Right atrium auricular region (tissue), 2 donors: ENCODE data around the gene GIGYF2. TPM values are rescaled to one million over a fixed set of nuclear protein-coding genes. Genes with fewer than 3 reads are reported as not detected.
"Not testable (repeated sequence)": the region's sequence is repeated elsewhere in the genome, so short reads cannot be mapped to it uniquely, and the experiment has no call there.

Source experiments
- DNase-seq: peaks from one replicate; pipeline ENCODE4 v3.0.0-alpha.2; 2019; ENCODE audit warnings: low spot score
- H3K27ac ChIP-seq, 2 donors: fragments of 200-600 bp; sonication (generic); 1 replicate in 1 of 2; 2 replicates in 1 of 2; pipeline ENCODE4 v1.5.1; 2016 to 2019
- H3K27me3 ChIP-seq, 2 donors: fragments of 200-600 bp; sonication (generic); one replicate each; pipeline versions ENCODE4 v1.5.1 to v1.6.0; 2017 to 2019
- H3K36me3 ChIP-seq: fragments of 200-600 bp; sonication (generic); one replicate; pipeline ENCODE4 v1.5.1; 2016
- H3K4me1 ChIP-seq, 2 donors: fragments of 200-600 bp; sonication (generic); one replicate each; pipeline versions ENCODE4 v1.5.1 to v1.6.0; 2017 to 2019
- H3K4me3 ChIP-seq, 2 donors: fragments of 200-600 bp; sonication (generic); 1 replicate in 1 of 2; 2 replicates in 1 of 2; pipeline ENCODE4 v1.5.1; 2017 to 2019; ENCODE audit warnings: mild to moderate bottlenecking in 1 of 2, moderate library complexity in 1 of 2
- H3K9me3 ChIP-seq, 2 donors: fragments of 200-600 bp; sonication (generic); one replicate each; pipeline ENCODE4 v1.5.1; 2019
- total RNA-seq, 2 donors: library from RNA; depleted of rRNA; stranded (reverse); fragments of >200 nt; gene quantifications; one replicate each; pipeline ENCODE4 v1.1.0, GENCODE V29; 2016
- TF ChIP-seq, protein P1 (sequence below), 2 donors: fragments of 200-600 bp; sonication (generic); IDR thresholded peaks; one replicate each; pipeline ENCODE4 v1.5.1; 2019; ENCODE audit warnings: antibody characterized with exemption in 2 of 2

GIGYF2 gene
- total RNA-seq, 2 donors from 2014 or later = 48.4 to 57.1 TPM

DNA sequence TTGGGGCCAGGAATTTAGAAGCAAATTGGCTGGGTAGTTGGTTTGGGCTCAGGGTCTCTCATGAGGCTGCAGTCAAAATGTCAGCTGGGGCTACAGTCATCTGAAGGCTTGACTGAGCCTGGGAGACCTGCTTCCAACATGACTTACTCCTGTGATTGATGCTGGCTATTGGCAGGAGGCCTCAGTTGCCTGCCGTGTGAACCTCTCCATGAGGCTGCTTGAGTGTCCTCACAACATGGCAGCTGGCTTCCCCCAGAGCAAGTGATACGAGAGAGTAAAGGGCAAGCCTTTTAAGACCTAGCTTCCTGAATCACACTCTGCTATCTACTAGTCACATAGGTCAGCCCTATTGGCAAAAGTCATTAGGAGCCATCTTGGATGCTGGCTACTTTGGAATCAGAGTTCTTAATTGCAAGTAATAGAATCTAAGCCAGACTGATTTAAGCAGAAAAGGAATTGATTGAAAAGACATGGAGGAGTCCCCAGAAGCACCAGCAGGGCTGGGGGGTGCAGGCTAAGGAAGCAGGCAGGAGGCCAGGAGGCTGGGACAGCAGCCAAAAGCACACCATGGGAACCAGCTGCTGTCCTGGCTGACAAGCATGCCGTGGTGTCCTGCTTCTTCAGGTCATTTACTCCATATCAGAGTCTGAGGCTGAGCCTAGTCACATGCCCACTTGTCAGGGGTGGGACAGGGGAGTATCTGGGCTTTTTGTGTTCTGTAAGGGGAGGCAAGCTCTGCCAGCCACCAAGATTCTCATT, 7.8 kb upstream of the GIGYF2 start:
- H3K9me3 ChIP-seq = no peaks in the 10 kb centered on the region
- H3K27ac ChIP-seq = no peak overlapping the region
- no peaks in the 10 kb centered on the region for H3K36me3 ChIP-seq
- no peaks in the 10 kb centered on the region for H3K27me3 ChIP-seq
- peaks cover 0 to 7% of the 10 kb centered on the region in 2 donors for H3K4me1 ChIP-seq
- H3K4me3 ChIP-seq = no peak overlapping the region
- DNase-seq = no peak
- TF ChIP-seq, protein P1, sequence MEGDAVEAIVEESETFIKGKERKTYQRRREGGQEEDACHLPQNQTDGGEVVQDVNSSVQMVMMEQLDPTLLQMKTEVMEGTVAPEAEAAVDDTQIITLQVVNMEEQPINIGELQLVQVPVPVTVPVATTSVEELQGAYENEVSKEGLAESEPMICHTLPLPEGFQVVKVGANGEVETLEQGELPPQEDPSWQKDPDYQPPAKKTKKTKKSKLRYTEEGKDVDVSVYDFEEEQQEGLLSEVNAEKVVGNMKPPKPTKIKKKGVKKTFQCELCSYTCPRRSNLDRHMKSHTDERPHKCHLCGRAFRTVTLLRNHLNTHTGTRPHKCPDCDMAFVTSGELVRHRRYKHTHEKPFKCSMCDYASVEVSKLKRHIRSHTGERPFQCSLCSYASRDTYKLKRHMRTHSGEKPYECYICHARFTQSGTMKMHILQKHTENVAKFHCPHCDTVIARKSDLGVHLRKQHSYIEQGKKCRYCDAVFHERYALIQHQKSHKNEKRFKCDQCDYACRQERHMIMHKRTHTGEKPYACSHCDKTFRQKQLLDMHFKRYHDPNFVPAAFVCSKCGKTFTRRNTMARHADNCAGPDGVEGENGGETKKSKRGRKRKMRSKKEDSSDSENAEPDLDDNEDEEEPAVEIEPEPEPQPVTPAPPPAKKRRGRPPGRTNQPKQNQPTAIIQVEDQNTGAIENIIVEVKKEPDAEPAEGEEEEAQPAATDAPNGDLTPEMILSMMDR (IDR thresholded peaks at IDR 0.05) = no peak

DNA sequence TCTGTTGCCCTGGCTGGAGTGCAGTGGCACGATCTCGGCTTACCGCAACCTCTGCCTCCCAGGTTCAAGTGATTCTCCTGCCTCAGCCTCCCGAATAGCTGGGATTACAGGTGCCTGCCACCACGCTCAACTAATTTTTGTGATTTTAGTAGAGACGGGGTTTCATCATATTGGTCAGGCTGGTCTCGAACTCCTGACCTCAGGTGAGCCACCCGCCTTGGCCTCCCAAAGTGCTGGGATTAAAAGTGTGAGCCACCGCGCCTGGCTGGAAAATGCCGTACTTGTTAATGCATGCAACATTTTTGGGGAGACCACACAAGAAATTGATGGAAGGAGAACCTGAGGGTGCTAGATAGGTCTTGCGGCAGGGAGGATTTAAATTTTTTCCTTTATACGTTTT, 6.0 kb upstream of the GIGYF2 start:
- not testable (repeated sequence) for DNase-seq, H3K27me3 ChIP-seq, H3K27ac ChIP-seq, H3K36me3 ChIP-seq, H3K4me1 ChIP-seq, H3K9me3 ChIP-seq, H3K4me3 ChIP-seq

DNA sequence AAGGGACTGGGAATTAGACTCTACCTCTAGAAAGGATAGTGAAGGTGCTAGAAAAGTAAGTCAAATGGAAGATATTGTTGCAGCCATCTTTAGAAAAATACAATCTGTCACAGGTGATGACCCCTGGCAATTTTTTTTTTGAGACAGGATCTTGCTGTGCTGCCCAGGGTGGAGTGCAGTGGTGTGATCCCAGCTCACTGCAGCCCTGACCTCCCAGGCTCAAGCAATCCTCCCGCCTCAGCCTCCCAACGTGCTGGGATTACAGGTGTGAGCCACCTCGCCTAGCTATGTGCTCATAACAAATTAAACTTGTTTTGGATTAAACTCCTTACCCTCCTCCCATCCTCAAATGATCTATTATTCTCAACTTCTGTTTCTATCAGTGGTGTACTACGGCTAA, 3.8 kb upstream of the GIGYF2 start:
- TF ChIP-seq, protein P1 (IDR thresholded peaks at IDR 0.05) = no peak
- no peak overlapping the region for H3K4me3 ChIP-seq
- DNase-seq = no peak
- no peaks in the 10 kb centered on the region for H3K27me3 ChIP-seq
- no peak overlapping the region for H3K27ac ChIP-seq
- no peaks in the 10 kb centered on the region for H3K9me3 ChIP-seq
- H3K4me1 ChIP-seq = peaks cover 0 to 18% of the 10 kb centered on the region in 2 donors
- no peaks in the 10 kb centered on the region for H3K36me3 ChIP-seq

DNA sequence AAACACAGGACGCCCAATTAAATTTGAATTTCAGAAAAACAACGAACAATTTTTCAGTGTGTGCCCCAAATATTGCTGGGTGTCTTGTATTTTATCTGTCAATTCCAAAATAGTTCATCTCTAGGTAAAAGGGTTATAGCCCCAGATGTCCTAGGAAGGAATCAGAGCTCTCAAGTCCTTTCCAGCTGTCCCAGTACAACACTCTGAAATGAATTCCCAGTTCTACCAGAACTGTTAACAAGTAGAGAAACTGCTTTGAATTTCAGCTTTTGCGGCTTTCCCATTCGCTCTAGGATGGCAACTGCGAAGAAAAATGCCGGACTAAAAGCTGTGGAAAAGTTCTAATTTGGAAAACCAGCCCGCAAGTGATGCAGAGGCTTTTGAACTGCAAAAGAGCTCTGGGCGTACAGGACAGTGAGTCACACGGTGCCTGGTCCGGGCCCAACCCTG, 497 bp upstream of the GIGYF2 start:
- no peak for DNase-seq
- TF ChIP-seq, protein P1 (IDR thresholded peaks at IDR 0.05) = no peak
- H3K4me3 ChIP-seq = peak overlapping the region; percentile 80 to 93
- peaks cover 0 to 36% of the 10 kb centered on the region in 2 donors for H3K4me1 ChIP-seq
- H3K36me3 ChIP-seq = no peaks in the 10 kb centered on the region
- H3K27ac ChIP-seq = peak overlapping the region; percentile 97 to 98
- H3K27me3 ChIP-seq = no peaks in the 10 kb centered on the region
- H3K9me3 ChIP-seq = no peaks in the 10 kb centered on the region

DNA sequence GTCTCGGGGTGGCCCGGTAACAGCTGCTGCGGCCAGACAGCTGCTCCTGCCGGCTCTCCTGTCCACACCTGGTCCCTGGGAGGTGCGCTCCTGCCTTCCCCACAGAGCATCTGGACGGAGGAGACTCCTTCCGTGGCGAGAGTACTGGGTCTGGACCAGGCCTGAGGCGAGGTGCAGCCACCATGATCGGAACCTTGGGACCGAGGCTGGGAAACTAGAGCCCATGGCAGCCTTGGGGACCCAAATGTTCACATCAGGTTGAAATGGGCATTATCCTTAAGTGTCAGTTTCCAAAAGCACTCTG, 628 bp downstream of the GIGYF2 start:
- Histone ChIP-seq H3K4me1 (peaks cover 0 to 36% of the 10 kb centered on the region in 2 donors), H3K4me3 (peak overlapping the region; percentile 80 to 93), H3K27me3 (no peaks in the 10 kb centered on the region), H3K9me3 (no peaks in the 10 kb centered on the region), H3K27ac (peak overlapping the region; percentile 97 to 98), H3K36me3 (no peaks in the 10 kb centered on the region)
- TF ChIP-seq, protein P1 (IDR thresholded peaks at IDR 0.05) = no peak
- no peak for DNase-seq

DNA sequence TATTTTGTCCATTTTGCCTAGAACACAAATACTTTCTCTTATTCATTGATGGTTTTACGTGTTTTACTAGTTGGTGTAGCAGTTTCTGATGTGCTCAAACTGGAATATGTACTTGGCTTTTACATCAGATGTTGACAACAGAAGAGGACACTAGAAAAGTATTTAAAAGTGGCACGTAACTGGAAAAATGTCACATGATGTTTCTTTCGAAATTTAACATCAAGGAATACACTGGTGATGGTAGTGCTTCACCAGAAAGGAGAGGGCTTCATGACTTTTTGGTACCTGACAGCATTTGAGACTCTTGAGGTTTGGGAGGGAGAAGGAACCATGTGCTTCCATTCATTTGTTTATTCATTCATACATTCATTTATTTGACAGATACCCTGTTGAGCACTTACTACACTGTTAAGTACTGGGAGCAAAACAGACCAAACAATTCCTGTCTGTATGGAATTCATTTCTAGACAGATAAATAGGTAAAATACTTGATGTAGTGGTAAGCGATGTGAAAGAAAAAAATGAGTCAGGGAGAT, 1.5 kb downstream of the GIGYF2 start:
- Histone ChIP-seq H3K4me3 (peak overlapping the region in 1 of 2 donors; percentile 93), H3K4me1 (peaks cover 0 to 36% of the 10 kb centered on the region in 2 donors), H3K9me3 (no peaks in the 10 kb centered on the region), H3K27ac (peak overlapping the region; percentile 97 to 98), H3K27me3 (no peaks in the 10 kb centered on the region), H3K36me3 (no peaks in the 10 kb centered on the region)
- no peak for DNase-seq
- TF ChIP-seq, protein P1 (IDR thresholded peaks at IDR 0.05) = no peak
